ENCODE results near the gene ECM2. TPM values are rescaled to one million over a fixed set of nuclear protein-coding genes. Genes with fewer than 3 reads are reported as not detected.

ECM2 gene
- total and polyA plus RNA-seq, 12 donors = 3.8 to 22.0 (median 8.3) TPM

DNA sequence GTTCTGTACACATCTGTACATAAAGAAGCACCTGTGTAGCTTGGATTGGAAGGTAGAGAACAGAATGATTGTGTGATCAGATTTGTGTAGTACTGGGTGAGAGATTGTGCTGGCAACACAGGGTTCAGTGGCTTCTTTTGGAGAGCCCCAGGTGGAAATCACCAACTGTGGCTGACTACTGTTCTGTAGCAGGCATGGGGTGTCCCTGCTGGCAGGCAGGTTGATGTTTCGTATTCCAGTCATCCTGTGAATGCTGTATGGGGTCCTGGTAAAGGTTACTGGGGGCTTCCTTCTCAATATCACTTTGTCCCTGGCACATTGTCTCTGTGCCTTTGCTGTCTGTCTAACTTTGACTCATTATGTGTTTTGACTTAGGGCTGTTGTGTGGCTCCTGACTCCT is 58.8 kb downstream of the ECM2 start:
- DNase-seq = no peak
- H3K4me1 ChIP-seq (replicated peaks in 1 of 2) = no peaks in the 10 kb centered on the region
- H3K36me3 ChIP-seq (replicated peaks in 1 of 2) = no peaks in the 10 kb centered on the region
- H3K4me3 ChIP-seq = no peak overlapping the region
- no peaks in the 10 kb centered on the region for H3K27me3 ChIP-seq
- TF ChIP-seq, protein P1, sequence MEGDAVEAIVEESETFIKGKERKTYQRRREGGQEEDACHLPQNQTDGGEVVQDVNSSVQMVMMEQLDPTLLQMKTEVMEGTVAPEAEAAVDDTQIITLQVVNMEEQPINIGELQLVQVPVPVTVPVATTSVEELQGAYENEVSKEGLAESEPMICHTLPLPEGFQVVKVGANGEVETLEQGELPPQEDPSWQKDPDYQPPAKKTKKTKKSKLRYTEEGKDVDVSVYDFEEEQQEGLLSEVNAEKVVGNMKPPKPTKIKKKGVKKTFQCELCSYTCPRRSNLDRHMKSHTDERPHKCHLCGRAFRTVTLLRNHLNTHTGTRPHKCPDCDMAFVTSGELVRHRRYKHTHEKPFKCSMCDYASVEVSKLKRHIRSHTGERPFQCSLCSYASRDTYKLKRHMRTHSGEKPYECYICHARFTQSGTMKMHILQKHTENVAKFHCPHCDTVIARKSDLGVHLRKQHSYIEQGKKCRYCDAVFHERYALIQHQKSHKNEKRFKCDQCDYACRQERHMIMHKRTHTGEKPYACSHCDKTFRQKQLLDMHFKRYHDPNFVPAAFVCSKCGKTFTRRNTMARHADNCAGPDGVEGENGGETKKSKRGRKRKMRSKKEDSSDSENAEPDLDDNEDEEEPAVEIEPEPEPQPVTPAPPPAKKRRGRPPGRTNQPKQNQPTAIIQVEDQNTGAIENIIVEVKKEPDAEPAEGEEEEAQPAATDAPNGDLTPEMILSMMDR (IDR thresholded peaks at IDR 0.05) = no peak
- no peak for TF ChIP-seq POLR2A (IDR thresholded peaks at IDR 0.05)
- 92 to 100% (median 94%) methylated on average over 1 of the region's 1 CpG for WGBS, 4 donors
- H3K27ac ChIP-seq = no peak overlapping the region
- H3K9me3 ChIP-seq (replicated peaks in 1 of 3) = no peaks in the 10 kb centered on the region
- intact Hi-C loops (cut with DNase I) = no loop called here

DNA sequence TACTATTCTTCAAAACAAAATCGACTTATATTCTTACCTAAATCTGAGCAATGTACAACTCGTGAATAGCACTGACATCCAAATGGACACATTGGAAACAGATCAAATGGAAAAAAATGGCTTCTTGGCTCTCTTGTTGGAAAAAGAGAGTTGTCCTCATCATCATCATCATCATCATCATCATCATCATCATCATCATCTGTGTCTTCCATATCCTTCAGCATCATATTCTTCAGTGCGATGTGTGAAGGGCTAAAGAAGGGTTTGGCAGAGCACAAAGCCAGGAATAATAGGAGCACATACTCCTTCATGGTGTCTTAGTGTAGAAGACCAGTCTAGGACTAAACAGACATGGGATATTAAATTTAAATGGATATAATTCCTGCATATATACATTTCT is 61.2 kb downstream of the ECM2 start:
- H3K27ac ChIP-seq = no peak overlapping the region

DNA sequence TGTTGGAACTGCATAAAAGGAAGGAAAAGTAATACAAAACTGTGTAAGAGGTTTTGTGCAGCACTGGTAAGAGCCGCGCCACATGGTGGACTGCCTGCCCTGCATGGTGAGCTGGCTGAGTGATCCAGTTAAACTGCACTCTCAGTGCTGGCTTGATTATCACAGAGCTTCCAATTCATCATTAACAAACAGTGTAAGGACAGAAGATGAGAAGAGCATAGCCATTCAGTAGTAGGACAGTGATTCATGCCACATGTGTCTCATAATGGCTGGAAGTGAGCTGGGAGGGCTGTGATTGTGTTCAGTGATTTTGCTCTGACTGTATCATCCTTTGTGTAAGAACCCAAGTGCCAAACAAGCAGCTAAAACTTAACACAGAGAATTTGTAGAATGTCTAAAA is 67.6 kb downstream of the ECM2 start:
- H3K27me3 ChIP-seq = no peaks in the 10 kb centered on the region
- H3K36me3 ChIP-seq (replicated peaks in 1 of 2) = no peaks in the 10 kb centered on the region
- H3K27ac ChIP-seq = no peak overlapping the region
- no peak for DNase-seq
- TF ChIP-seq POLR2A (IDR thresholded peaks at IDR 0.05) = no peak
- TF ChIP-seq, protein P1 (IDR thresholded peaks at IDR 0.05) = no peak
- intact Hi-C loops (cut with DNase I) = no loop called here
- H3K4me1 ChIP-seq (replicated peaks in 1 of 2) = peaks cover 6 to 10% of the 10 kb centered on the region in 2 donors
- peaks cover 0 to 4% (median 0%) of the 10 kb centered on the region in 3 donors for H3K9me3 ChIP-seq (replicated peaks in 1 of 3)
- 84 to 98% (median 97%) methylated on average over 2 of the region's 2 CpGs for WGBS, 4 donors
- no peak overlapping the region for H3K4me3 ChIP-seq

More for the DNA sequence above, 61.2 kb downstream of the ECM2 start:
- TF ChIP-seq POLR2A (IDR thresholded peaks at IDR 0.05) = no peak
- TF ChIP-seq, protein P1 (IDR thresholded peaks at IDR 0.05) = no peak
- WGBS, 4 donors = 91 to 96% (median 94%) methylated on average over 3 of the region's 3 CpGs
- Histone ChIP-seq H3K27me3 (no peaks in the 10 kb centered on the region), H3K36me3 (replicated peaks in 1 of 2) (no peaks in the 10 kb centered on the region), H3K4me1 (replicated peaks in 1 of 2) (no peaks in the 10 kb centered on the region), H3K4me3 (no peak overlapping the region), H3K9me3 (replicated peaks in 1 of 3) (peaks cover 0 to 4% (median 0%) of the 10 kb centered on the region in 3 donors)
- intact Hi-C loops (cut with DNase I) = no loop called here
- DNase-seq = no peak

DNA sequence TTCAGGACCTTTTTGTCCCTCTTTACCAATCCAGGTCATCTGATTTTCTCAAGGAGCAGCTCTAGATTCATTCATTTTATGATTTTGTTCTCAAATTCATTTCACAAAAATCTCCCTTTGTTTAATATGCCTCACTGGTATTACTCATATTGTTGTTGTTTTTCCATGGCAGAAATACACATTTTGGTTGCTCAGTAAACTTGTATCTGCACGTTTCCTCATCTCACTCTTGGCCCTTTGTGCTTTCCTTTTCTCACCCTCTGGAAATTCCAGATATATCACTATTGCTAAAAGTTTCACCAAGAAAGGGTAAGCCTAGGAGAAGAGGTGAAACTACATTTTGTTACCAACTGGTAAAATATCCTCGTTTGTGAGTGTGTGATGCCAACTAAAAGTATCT is 68.3 kb downstream of the ECM2 start:
- H3K36me3 ChIP-seq (replicated peaks in 1 of 2) = no peaks in the 10 kb centered on the region
- H3K4me1 ChIP-seq (replicated peaks in 1 of 2) = peaks cover 6 to 10% of the 10 kb centered on the region in 2 donors
- H3K27me3 ChIP-seq = no peaks in the 10 kb centered on the region
- intact Hi-C loops (cut with DNase I) = no loop called here
- WGBS, 4 donors = 82 to 91% (median 89%) methylated on average over 2 of the region's 2 CpGs
- no peak overlapping the region for H3K27ac ChIP-seq
- H3K4me3 ChIP-seq = no peak overlapping the region
- TF ChIP-seq, protein P1 (IDR thresholded peaks at IDR 0.05) = no peak
- no peak for TF ChIP-seq POLR2A (IDR thresholded peaks at IDR 0.05)
- H3K9me3 ChIP-seq (replicated peaks in 1 of 3) = peaks cover 0 to 4% (median 0%) of the 10 kb centered on the region in 3 donors
- DNase-seq = no peak

Measured in adrenal gland (tissue), 12 donors.